ENCODE results near the gene LAMA5.
A peak's percentile ranks its signal among the peaks of the same experiment; 100 is the strongest.

The LAMA5 gene

GRCh38 chr20:62359043-62359490, 8.0 kb downstream of the LAMA5 start:
- TF ChIP-seq CREB1 (IDR thresholded peaks at IDR 0.05; ENCODE audit: low read depth), result no peak
- TF ChIP-seq TAF1 (IDR thresholded peaks at IDR 0.05; ENCODE audit: low read depth), result 0 out of 2 replicates have a peak, but pooled peaks have one; percentile 4
- TF ChIP-seq MAX (IDR thresholded peaks at IDR 0.05), result peak; percentile 65

DNA sequence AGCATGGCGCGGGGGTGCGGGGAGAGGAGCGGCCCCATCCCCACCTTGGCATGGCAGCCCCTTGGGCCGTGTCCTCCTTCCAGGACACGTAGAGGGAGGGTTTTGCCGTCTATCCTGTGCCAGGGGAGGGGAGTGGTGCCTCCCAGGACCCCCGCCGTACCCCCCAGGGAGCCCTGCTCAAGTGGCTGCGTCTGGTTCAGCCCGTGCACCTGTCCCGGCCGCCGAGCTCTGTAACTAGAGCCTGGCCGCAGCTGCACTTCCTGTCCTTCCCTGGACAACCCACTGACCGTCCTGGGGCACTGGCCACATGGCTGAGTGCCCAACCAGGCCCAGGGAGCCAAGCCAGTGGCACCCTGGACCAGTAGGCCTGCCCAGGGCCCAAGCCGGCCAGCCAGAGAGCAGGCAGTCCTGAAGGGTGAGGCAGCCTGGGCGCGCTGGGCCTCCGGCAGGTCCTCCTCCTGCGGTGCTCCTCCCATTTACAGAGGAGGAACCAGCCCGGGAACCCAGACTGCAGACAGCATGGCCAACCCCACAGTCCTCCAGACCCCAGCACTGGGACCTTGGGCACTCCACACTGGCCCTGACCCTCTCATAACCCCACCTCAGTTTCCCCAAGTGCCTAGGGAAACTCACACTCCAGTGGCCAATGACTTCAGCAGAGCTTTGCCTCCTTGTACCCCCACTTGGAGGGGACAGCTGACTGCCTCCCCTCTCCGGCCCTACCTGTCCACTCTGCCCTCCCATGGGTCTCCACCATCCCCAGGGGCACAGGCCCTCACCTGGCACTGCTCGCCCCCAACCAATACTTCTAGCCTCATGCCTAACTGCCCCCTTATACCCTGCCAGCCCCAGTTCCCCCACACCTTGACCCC, 8.7 kb downstream of the LAMA5 start:
- TF ChIP-seq EP300 (IDR thresholded peaks at IDR 0.05; ENCODE audit: borderline replicate concordance) (peak; percentile 97), MAX (IDR thresholded peaks at IDR 0.05) (peak; percentile 70), TCF12 (IDR thresholded peaks at IDR 0.05; ENCODE audit: low read depth) (peak; percentile 99), FOXM1 (IDR thresholded peaks at IDR 0.05; ENCODE audit: borderline replicate concordance, low read depth) (peak; percentile 87), EGR1 (IDR thresholded peaks at IDR 0.05) (peak; percentile 22; the same call in 1 of the 2 replicates), CEBPB (IDR thresholded peaks at IDR 0.05) (no peak; the same call in 1 of the 2 replicates), RAD21 (IDR thresholded peaks at IDR 0.05; ENCODE audit: low read depth) (peak; percentile 18; the same call in 1 of the 2 replicates), TEAD4 (IDR thresholded peaks at IDR 0.05) (peak; percentile 83), USF1 (IDR thresholded peaks at IDR 0.05) (peak; percentile 28; the same call in 1 of the 2 replicates), NFIC (IDR thresholded peaks at IDR 0.05) (peak; percentile 98), YY1 (IDR thresholded peaks at IDR 0.05; ENCODE audit: low read depth) (peak; percentile 66), CREB1 (IDR thresholded peaks at IDR 0.05; ENCODE audit: low read depth) (no peak), TAF1 (IDR thresholded peaks at IDR 0.05; ENCODE audit: low read depth) (peak; percentile 30; the same call in 1 of the 2 replicates), ZBTB7A (IDR thresholded peaks at IDR 0.05; ENCODE audit: low read depth) (peak; percentile 69; the same call in 1 of the 2 replicates)
- TF ChIP-seq, protein P1, sequence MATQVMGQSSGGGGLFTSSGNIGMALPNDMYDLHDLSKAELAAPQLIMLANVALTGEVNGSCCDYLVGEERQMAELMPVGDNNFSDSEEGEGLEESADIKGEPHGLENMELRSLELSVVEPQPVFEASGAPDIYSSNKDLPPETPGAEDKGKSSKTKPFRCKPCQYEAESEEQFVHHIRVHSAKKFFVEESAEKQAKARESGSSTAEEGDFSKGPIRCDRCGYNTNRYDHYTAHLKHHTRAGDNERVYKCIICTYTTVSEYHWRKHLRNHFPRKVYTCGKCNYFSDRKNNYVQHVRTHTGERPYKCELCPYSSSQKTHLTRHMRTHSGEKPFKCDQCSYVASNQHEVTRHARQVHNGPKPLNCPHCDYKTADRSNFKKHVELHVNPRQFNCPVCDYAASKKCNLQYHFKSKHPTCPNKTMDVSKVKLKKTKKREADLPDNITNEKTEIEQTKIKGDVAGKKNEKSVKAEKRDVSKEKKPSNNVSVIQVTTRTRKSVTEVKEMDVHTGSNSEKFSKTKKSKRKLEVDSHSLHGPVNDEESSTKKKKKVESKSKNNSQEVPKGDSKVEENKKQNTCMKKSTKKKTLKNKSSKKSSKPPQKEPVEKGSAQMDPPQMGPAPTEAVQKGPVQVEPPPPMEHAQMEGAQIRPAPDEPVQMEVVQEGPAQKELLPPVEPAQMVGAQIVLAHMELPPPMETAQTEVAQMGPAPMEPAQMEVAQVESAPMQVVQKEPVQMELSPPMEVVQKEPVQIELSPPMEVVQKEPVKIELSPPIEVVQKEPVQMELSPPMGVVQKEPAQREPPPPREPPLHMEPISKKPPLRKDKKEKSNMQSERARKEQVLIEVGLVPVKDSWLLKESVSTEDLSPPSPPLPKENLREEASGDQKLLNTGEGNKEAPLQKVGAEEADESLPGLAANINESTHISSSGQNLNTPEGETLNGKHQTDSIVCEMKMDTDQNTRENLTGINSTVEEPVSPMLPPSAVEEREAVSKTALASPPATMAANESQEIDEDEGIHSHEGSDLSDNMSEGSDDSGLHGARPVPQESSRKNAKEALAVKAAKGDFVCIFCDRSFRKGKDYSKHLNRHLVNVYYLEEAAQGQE (IDR thresholded peaks at IDR 0.05; ENCODE audit: low read depth), result 0 out of 2 replicates have a peak, but pooled peaks have one; percentile 12

DNA sequence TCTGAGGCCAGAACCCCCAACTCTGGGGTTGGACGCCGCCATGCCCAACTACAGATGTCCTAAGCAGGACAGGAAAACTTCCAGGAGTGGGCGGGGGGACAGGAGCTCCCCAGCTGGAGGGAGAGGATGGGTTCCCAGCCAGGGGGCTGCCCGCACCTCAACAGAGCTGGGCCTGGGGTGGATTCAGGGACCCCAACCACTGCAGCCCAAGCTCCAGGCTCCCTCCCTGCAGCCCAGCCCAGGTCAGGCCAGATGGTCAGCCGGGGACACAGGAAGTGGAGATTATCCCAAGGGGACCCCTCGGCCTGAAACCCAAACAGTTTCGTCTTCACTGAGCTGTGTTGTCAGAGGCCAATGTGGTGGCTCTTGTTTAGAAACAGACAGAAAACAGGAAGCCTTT, 9.4 kb downstream of the LAMA5 start:
- TF ChIP-seq TCF12 (IDR thresholded peaks at IDR 0.05; ENCODE audit: low read depth), result no peak
- no peak for TF ChIP-seq RAD21 (IDR thresholded peaks at IDR 0.05; ENCODE audit: low read depth)
- no peak for TF ChIP-seq CREB1 (IDR thresholded peaks at IDR 0.05; ENCODE audit: low read depth)
- no peak for TF ChIP-seq CEBPB (IDR thresholded peaks at IDR 0.05)
- no peak for TF ChIP-seq EP300 (IDR thresholded peaks at IDR 0.05; ENCODE audit: borderline replicate concordance)

DNA sequence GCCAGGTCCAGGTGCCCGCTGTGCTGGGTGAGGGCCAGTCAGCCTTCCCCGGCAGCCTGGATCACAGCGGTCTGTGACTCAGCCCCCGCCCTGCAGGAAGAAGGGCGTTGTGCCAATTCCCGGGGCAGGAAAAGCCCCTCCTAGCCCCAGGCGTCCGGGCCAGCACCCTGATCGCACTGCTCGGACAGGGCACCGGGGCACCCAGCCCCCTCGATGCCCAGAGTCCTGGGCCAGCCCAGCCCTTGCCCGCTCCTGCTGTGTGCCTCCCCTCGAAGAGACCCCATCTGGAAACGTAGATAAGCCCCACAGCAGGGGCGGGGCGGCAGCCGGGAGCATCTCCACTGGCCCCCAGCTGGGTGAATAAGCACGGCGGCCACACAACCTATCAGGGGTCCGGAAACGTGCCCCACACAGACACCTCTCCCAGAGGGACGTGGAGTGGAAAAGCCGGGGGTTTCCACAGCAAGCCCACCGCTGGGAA, 9.9 kb downstream of the LAMA5 start:
- no peak; the same call in 1 of the 2 replicates for TF ChIP-seq EGR1 (IDR thresholded peaks at IDR 0.05)
- TF ChIP-seq RAD21 (IDR thresholded peaks at IDR 0.05; ENCODE audit: low read depth), result no peak; the same call in 1 of the 2 replicates
- TF ChIP-seq TCF12 (IDR thresholded peaks at IDR 0.05; ENCODE audit: low read depth), result peak; percentile 96
- TF ChIP-seq FOXM1 (IDR thresholded peaks at IDR 0.05; ENCODE audit: borderline replicate concordance, low read depth), result peak; percentile 73; the same call in 1 of the 2 replicates
- TF ChIP-seq TAF1 (IDR thresholded peaks at IDR 0.05; ENCODE audit: low read depth), result no peak
- peak; percentile 47 for TF ChIP-seq MAX (IDR thresholded peaks at IDR 0.05)
- peak; percentile 94 for TF ChIP-seq ZBTB7A (IDR thresholded peaks at IDR 0.05; ENCODE audit: low read depth)
- TF ChIP-seq USF1 (IDR thresholded peaks at IDR 0.05), result no peak
- TF ChIP-seq CEBPB (IDR thresholded peaks at IDR 0.05), result no peak; the same call in 1 of the 2 replicates
- TF ChIP-seq YY1 (IDR thresholded peaks at IDR 0.05; ENCODE audit: low read depth), result no peak
- peak; percentile 96 for TF ChIP-seq EP300 (IDR thresholded peaks at IDR 0.05; ENCODE audit: borderline replicate concordance)
- TF ChIP-seq TEAD4 (IDR thresholded peaks at IDR 0.05), result peak; percentile 73
- TF ChIP-seq, protein P1 (IDR thresholded peaks at IDR 0.05; ENCODE audit: low read depth), result no peak
- peak; percentile 99 for TF ChIP-seq NFIC (IDR thresholded peaks at IDR 0.05)
- no peak for TF ChIP-seq CREB1 (IDR thresholded peaks at IDR 0.05; ENCODE audit: low read depth)
